Endothelial cell of umbilical vein (primary cell): ENCODE measurements around the gene DAO. TPM values are rescaled to one million over a fixed set of nuclear protein-coding genes. Genes with fewer than 3 reads are reported as not detected.

Experiments
- BruUV-seq: library from RNA; stranded (reverse); fragments of 400-500 nt; replicated peaks from 2 replicates; lab custom pipeline; 2021; lab: Mats Ljungman, UMichigan
- CTCF ChIA-PET: fragments of 300-600, 350-600 bp; sonication (Branson Sonifier 250); formaldehyde crosslinking; loops from one replicate; lab custom pipeline; 2021; ENCODE audit warnings: antibody characterized with exemption, inconsistent platforms; lab: Charles Lee
- POLR2A ChIA-PET: fragments of 300-600, 350-600 bp; sonication (Branson Sonifier 250); formaldehyde crosslinking; loops from one replicate; lab custom pipeline; 2021; ENCODE audit warnings: antibody characterized with exemption, inconsistent platforms; lab: Charles Lee
- DNase-seq: peaks from one replicate; pipeline ENCODE4 v3.0.0-alpha.2; 2011; ENCODE audit warnings: low read depth, low spot score
- FAIRE-seq: peaks from 2 replicates; lab custom pipeline; 2011; peaks lifted over from hg19 to GRCh38; lab: Jason Lieb, UNC
- H2AFZ ChIP-seq: 2 replicates; pipeline ENCODE4 v1.6.0; 2012; ENCODE audit warnings: low read depth, low read length, control low read depth, inconsistent platforms
- H3K27ac ChIP-seq: 2 replicates; pipeline ENCODE4 v1.5.1; 2011; ENCODE audit warnings: low read depth, mild to moderate bottlenecking, control low read depth, low read length, moderate library complexity; ENCODE audit not compliant: insufficient read depth
- H3K27me3 ChIP-seq, 2 experiments: 2 replicates each; pipeline versions ENCODE4 v1.6.0 to v1.6.1; 2011; ENCODE audit warnings: low read length in 2 of 2, mixed read lengths in 1 of 2; ENCODE audit not compliant: control insufficient read depth in 2 of 2, insufficient read depth in 2 of 2
- H3K36me3 ChIP-seq, 2 experiments: 2 replicates in 1 of 2; 3 replicates in 1 of 2; pipeline ENCODE4 v1.5.1; 2011; ENCODE audit warnings: low read length in 2 of 2, mild to moderate bottlenecking in 1 of 2, moderate library complexity in 1 of 2; ENCODE audit not compliant: control insufficient read depth in 2 of 2, insufficient read depth in 2 of 2; ENCODE audit errors: extremely low read depth in 1 of 2
- H3K4me1 ChIP-seq: 3 replicates; pipeline ENCODE4 v1.5.1; 2011; ENCODE audit warnings: mild to moderate bottlenecking, low read length; ENCODE audit not compliant: control insufficient read depth, insufficient read depth; ENCODE audit errors: extremely low read depth
- H3K4me2 ChIP-seq: 2 replicates; pipeline ENCODE4 v1.6.1; 2011; ENCODE audit warnings: low read length, control low read depth, mixed read lengths; ENCODE audit not compliant: insufficient read depth
- H3K4me3 ChIP-seq, 3 experiments: fragments of 200-600 bp in 1 of 3; sonication (generic), shearing (Covaris generic) in 1 of 3; replicated peaks in 1 of 3; 2 replicates each; pipeline ENCODE4 v1.5.1; 2011 to 2016; ENCODE audit warnings: control low read depth in 3 of 3, low read length in 3 of 3, mild to moderate bottlenecking in 2 of 3, inconsistent platforms in 1 of 3, low read depth in 1 of 3, moderate library complexity in 1 of 3; ENCODE audit not compliant: insufficient read depth in 1 of 3
- H3K79me2 ChIP-seq: 2 replicates; pipeline ENCODE4 v1.6.0; 2012; ENCODE audit warnings: low read length, inconsistent platforms; ENCODE audit not compliant: control insufficient read depth, insufficient read depth
- H3K9ac ChIP-seq: replicated peaks from 2 replicates; pipeline ENCODE3; 2011; ENCODE audit warnings: low read length, control low read depth; ENCODE audit not compliant: insufficient read depth; ENCODE audit errors: extremely low read depth
- H3K9me1 ChIP-seq: replicated peaks from 3 replicates; pipeline ENCODE4 v1.6.0; 2011; ENCODE audit warnings: mild to moderate bottlenecking, low read length; ENCODE audit not compliant: control insufficient read depth, insufficient read depth; ENCODE audit errors: extremely low read depth
- H3K9me3 ChIP-seq: replicated peaks from 2 replicates; pipeline ENCODE4 v1.5.1; 2012; ENCODE audit warnings: low read length, inconsistent platforms; ENCODE audit not compliant: control insufficient read depth, insufficient read depth
- H4K20me1 ChIP-seq: replicated peaks from 2 replicates; pipeline ENCODE3; 2011; ENCODE audit warnings: mild to moderate bottlenecking, low read length; ENCODE audit not compliant: control insufficient read depth, insufficient read depth; ENCODE audit errors: extremely low read depth
- CTCF ChIP-seq, 2 donors: IDR thresholded peaks; 1 replicate in 1 of 2; 2 replicates in 1 of 2; pipeline ENCODE4 v1.5.1; 2011; ENCODE audit warnings: low read length in 2 of 2, mild to moderate bottlenecking in 2 of 2, moderate library complexity in 2 of 2, control low read depth in 1 of 2, inconsistent platforms in 1 of 2, low read depth in 1 of 2; ENCODE audit not compliant: insufficient read depth in 1 of 2; ENCODE audit errors: extremely low read depth in 1 of 2
- EZH2 ChIP-seq: IDR thresholded peaks from 2 replicates; pipeline ENCODE4 v1.6.1; 2012; ENCODE audit warnings: borderline replicate concordance, low read depth, mild to moderate bottlenecking, moderate library complexity, low read length, inconsistent platforms; ENCODE audit not compliant: severe bottlenecking
- FOS ChIP-seq: IDR thresholded peaks from 2 replicates; pipeline ENCODE4 v1.6.1; 2011; ENCODE audit warnings: mild to moderate bottlenecking, low read length, moderate library complexity, borderline replicate concordance; ENCODE audit not compliant: insufficient read depth
- GATA2 ChIP-seq: IDR thresholded peaks from 2 replicates; pipeline ENCODE4 v1.7.0; 2011; ENCODE audit warnings: low read depth, mild to moderate bottlenecking, moderate library complexity, mixed read lengths, low read length; ENCODE audit not compliant: insufficient read length, insufficient read depth
- JUN ChIP-seq: IDR thresholded peaks from 2 replicates; pipeline ENCODE4 v1.6.1; 2011; ENCODE audit warnings: borderline replicate concordance, low read depth; ENCODE audit not compliant: insufficient read length, insufficient read depth
- MYC ChIP-seq: IDR thresholded peaks from one replicate; pipeline ENCODE4 v1.6.1; 2011; ENCODE audit warnings: mild to moderate bottlenecking, low read depth, low read length
- POLR2A ChIP-seq: IDR thresholded peaks from 2 replicates; pipeline ENCODE4 v1.6.1; 2012; ENCODE audit warnings: low read depth, mild to moderate bottlenecking, control low read depth, low read length
- POLR2AphosphoS5 ChIP-seq: IDR thresholded peaks from 2 replicates; pipeline ENCODE4 v1.6.1; 2012; ENCODE audit warnings: low read depth, mild to moderate bottlenecking, control low read depth, low read length, moderate library complexity; ENCODE audit not compliant: insufficient read depth
- dilution Hi-C: fragments of 300-500 bp; cut with MboI; formaldehyde crosslinking; loops from one replicate; pipeline ENCODE4 v1.15.0; 2019; ENCODE audit warnings: low sequenced_read_pairs; ENCODE audit not compliant: extremely low pct_ligation_motif_present
- intact Hi-C: fragments of 100-400 bp; cut with micrococcal nuclease; formaldehyde crosslinking; loops from one replicate; pipeline ENCODE4 v1.10.0; 2022
- polyA plus RNA-seq, 4 experiments: library from polyadenylated mRNA; depleted of rRNA in 3 of 4; stranded (reverse) in 3 of 4; unstranded in 1 of 4; fragments of >200 nt; gene quantifications; 2 replicates each; pipeline versions ENCODE4 v1.2.1 to v1.2.3, GENCODE V29; 2011 to 2012; ENCODE audit warnings: missing spikeins in 1 of 4
- total RNA-seq: library from RNA; stranded (reverse); gene quantifications from 2 replicates; pipeline ENCODE4 v1.2.3, GENCODE V29; 2021
- TF ChIP-seq, protein P1 (sequence below): IDR thresholded peaks from 2 replicates; pipeline ENCODE4 v1.6.1; 2011; ENCODE audit not compliant: insufficient read depth, insufficient read length

DAO gene
- total and polyA plus RNA-seq, 2 donors (not counting 3 experiments of a cell fraction or from before 2014, with no cell fraction given): not detected

GRCh38 chr12:108868781-108869180 is 11.1 kb upstream of the DAO start:
- dilution Hi-C loops (no loop called here), intact Hi-C loops (no loop called here)
- Histone ChIP-seq H3K36me3 (no peaks in the 10 kb centered on the region), H3K9ac (no peak overlapping the region), H3K4me2 (no peak overlapping the region), H3K4me1 (no peaks in the 10 kb centered on the region), H3K4me3 (no peak overlapping the region), H3K9me1 (no peaks in the 10 kb centered on the region), H3K27ac (no peak overlapping the region), H4K20me1 (no peaks in the 10 kb centered on the region), H3K79me2 (no peaks in the 10 kb centered on the region), H3K27me3 (no peaks in the 10 kb centered on the region), H3K9me3 (no peaks in the 10 kb centered on the region), H2AFZ (no peak overlapping the region)
- FAIRE-seq (no peak), DNase-seq (no peak)
- TF ChIP-seq MYC: no peak
- no peak for TF ChIP-seq JUN
- no peak for TF ChIP-seq GATA2
- TF ChIP-seq, protein P1, sequence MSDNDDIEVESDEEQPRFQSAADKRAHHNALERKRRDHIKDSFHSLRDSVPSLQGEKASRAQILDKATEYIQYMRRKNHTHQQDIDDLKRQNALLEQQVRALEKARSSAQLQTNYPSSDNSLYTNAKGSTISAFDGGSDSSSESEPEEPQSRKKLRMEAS: no peak
- TF ChIP-seq FOS: no peak
- TF ChIP-seq EZH2: no peak
- TF ChIP-seq POLR2A: no peak
- no peak for TF ChIP-seq CTCF (IDR thresholded peaks at IDR 0.05; ENCODE audit: extremely low read depth in 1 of 2, insufficient read depth in 1 of 2, low read depth in 1 of 2, low read length in 2 of 2)
- TF ChIP-seq POLR2AphosphoS5: no peak
- BruUV-seq: no TSS peak
- ChIA-PET POLR2A (no interaction called here), CTCF (no interaction called here)
